Measurements from ENCODE around the gene KCNQ2. TPM values are rescaled to one million over a fixed set of nuclear protein-coding genes. Genes with fewer than 3 reads are reported as not detected.

Gene KCNQ2
- polyA plus RNA-seq, 3 donors, result not detected

DNA sequence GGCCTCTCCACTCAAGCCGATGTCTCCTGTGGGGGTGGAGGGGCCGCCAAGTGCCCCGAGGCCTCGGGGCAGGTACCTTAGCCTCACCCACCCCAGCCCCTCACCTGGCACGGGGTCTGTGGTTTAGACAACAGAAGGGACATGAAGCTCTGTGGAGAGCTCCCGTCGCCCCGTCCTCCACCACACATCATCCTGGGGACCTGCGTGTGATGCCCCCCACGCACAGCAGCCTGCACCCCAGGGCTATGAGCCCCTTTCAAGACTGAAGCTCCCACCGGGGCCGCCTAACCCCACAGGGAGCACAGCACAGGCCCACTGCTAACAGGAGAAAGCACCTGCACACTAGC lies 8.2 kb downstream of the KCNQ2 start:
- no peaks in the 10 kb centered on the region for H3K4me1 ChIP-seq (ENCODE audit: control insufficient read depth in 1 of 2, insufficient read depth in 2 of 2, low read length in 2 of 2)
- Mint-ChIP-seq H3K27ac (no peak overlapping the region), H3K36me3 (no peaks in the 10 kb centered on the region), H3K4me3 (no peak overlapping the region), H3K9me3 (peaks cover 0 to 4% (median 0%) of the 10 kb centered on the region in 7 donors), H3K4me1 (no peaks in the 10 kb centered on the region), H3K27me3 (ENCODE audit: low read depth in 3 of 3) (peaks cover 2 to 23% (median 14%) of the 10 kb centered on the region in 3 donors)
- no peak overlapping the region for H3K9ac ChIP-seq (ENCODE audit: insufficient read depth, low read length, poor library complexity, severe bottlenecking)
- no peaks in the 10 kb centered on the region for H3K27me3 ChIP-seq (ENCODE audit: control insufficient read depth in 2 of 2, insufficient read depth in 2 of 2, low read length in 2 of 2)
- intact Hi-C loops (cut with micrococcal nuclease), result no loop called here
- H3K79me2 ChIP-seq (ENCODE audit: insufficient read depth, low read length), result no peaks in the 10 kb centered on the region
- no peak overlapping the region for H3K4me2 ChIP-seq (replicated peaks; ENCODE audit: extremely low read depth, low read length, poor library complexity, severe bottlenecking)
- no peaks in the 10 kb centered on the region for H3K9me3 ChIP-seq (replicated peaks in 1 of 2; ENCODE audit: control insufficient read depth in 1 of 2, insufficient read depth in 1 of 2, low read length in 2 of 2)
- DNase-seq, result no peak
- no peak overlapping the region for H3K27ac ChIP-seq (ENCODE audit: low read depth in 1 of 2, low read length in 2 of 2)
- no peaks in the 10 kb centered on the region for H4K20me1 ChIP-seq (ENCODE audit: insufficient read depth, low read length)
- TF ChIP-seq, protein P1, sequence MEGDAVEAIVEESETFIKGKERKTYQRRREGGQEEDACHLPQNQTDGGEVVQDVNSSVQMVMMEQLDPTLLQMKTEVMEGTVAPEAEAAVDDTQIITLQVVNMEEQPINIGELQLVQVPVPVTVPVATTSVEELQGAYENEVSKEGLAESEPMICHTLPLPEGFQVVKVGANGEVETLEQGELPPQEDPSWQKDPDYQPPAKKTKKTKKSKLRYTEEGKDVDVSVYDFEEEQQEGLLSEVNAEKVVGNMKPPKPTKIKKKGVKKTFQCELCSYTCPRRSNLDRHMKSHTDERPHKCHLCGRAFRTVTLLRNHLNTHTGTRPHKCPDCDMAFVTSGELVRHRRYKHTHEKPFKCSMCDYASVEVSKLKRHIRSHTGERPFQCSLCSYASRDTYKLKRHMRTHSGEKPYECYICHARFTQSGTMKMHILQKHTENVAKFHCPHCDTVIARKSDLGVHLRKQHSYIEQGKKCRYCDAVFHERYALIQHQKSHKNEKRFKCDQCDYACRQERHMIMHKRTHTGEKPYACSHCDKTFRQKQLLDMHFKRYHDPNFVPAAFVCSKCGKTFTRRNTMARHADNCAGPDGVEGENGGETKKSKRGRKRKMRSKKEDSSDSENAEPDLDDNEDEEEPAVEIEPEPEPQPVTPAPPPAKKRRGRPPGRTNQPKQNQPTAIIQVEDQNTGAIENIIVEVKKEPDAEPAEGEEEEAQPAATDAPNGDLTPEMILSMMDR (IDR thresholded peaks at IDR 0.05), result no peak
- 92% methylated on average over 5 of the region's 12 CpGs for WGBS (ENCODE audit: insufficient coverage)
- H3K4me3 ChIP-seq (replicated peaks in 1 of 3; ENCODE audit: low read depth in 2 of 3, low read length in 3 of 3), result no peak overlapping the region
- H2AFZ ChIP-seq (ENCODE audit: insufficient read depth, low read depth, low read length, poor library complexity, severe bottlenecking), result no peak overlapping the region
- no peaks in the 10 kb centered on the region for H3K36me3 ChIP-seq (replicated peaks in 1 of 2; ENCODE audit: control insufficient read depth in 1 of 2, insufficient read depth in 2 of 2, low read length in 2 of 2)

DNA sequence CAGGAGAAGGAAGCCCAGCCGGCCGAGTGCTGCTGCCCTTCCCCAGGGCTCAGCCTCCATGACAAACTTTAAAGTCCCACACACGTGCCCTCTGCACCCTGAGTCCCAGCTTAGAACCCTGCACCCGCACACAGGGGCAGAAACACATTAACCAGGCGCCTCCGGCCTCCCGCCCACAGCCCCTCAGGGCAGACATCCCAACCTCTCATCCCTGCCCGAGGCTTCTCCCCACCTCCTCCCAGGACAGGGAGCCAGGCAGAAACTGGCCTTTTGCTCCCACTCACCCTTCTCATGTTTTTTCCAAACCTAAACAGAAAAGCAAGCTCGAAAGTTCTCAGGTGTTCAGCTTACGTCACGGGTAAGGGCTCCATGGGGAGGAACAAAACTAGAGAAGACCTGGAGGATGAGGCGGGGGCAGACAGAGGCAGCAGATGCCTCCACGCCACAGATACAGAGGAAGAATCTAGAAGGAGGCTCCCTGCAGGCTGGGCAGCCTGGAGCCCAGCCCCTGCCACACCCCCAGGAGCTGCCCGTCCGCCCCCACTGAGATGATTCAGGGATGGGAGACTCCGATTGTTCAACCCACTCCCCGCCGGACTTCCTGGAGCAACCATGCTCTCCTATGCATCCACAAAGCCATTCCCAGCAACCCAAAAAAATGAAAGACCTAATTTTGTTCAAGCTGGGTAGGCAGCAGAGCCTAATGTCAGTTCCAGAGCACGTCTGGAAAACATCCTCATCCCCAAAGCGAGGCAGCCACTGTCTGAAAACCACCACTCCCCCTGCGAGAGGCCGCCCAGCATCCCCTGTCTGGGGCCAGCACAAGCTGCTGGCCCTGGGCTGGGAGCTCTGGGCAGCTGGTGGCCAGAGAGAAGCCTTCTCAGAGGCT lies 8.8 kb downstream of the KCNQ2 start:
- no peaks in the 10 kb centered on the region for H3K79me2 ChIP-seq (ENCODE audit: insufficient read depth, low read length)
- no peak for DNase-seq
- Mint-ChIP-seq H3K9me3 (peaks cover 0 to 4% (median 0%) of the 10 kb centered on the region in 7 donors), H3K4me3 (no peak overlapping the region), H3K27me3 (ENCODE audit: low read depth in 3 of 3) (peaks cover 2 to 23% (median 11%) of the 10 kb centered on the region in 3 donors), H3K4me1 (no peaks in the 10 kb centered on the region), H3K36me3 (no peaks in the 10 kb centered on the region), H3K27ac (no peak overlapping the region)
- no peaks in the 10 kb centered on the region for H3K36me3 ChIP-seq (replicated peaks in 1 of 2; ENCODE audit: control insufficient read depth in 1 of 2, insufficient read depth in 2 of 2, low read length in 2 of 2)
- intact Hi-C loops (cut with micrococcal nuclease), result no loop called here
- H3K9me3 ChIP-seq (replicated peaks in 1 of 2; ENCODE audit: control insufficient read depth in 1 of 2, insufficient read depth in 1 of 2, low read length in 2 of 2), result no peaks in the 10 kb centered on the region
- no peaks in the 10 kb centered on the region for H3K27me3 ChIP-seq (ENCODE audit: control insufficient read depth in 2 of 2, insufficient read depth in 2 of 2, low read length in 2 of 2)
- H3K27ac ChIP-seq (ENCODE audit: low read depth in 1 of 2, low read length in 2 of 2), result no peak overlapping the region
- no peaks in the 10 kb centered on the region for H3K4me1 ChIP-seq (ENCODE audit: control insufficient read depth in 1 of 2, insufficient read depth in 2 of 2, low read length in 2 of 2)
- no peak overlapping the region for H3K4me3 ChIP-seq (replicated peaks in 1 of 3; ENCODE audit: low read depth in 2 of 3, low read length in 3 of 3)
- H3K9ac ChIP-seq (ENCODE audit: insufficient read depth, low read length, poor library complexity, severe bottlenecking), result no peak overlapping the region
- H3K4me2 ChIP-seq (replicated peaks; ENCODE audit: extremely low read depth, low read length, poor library complexity, severe bottlenecking), result no peak overlapping the region
- H4K20me1 ChIP-seq (ENCODE audit: insufficient read depth, low read length), result no peaks in the 10 kb centered on the region
- H2AFZ ChIP-seq (ENCODE audit: insufficient read depth, low read depth, low read length, poor library complexity, severe bottlenecking), result no peak overlapping the region
- TF ChIP-seq, protein P1 (IDR thresholded peaks at IDR 0.05), result no peak
- WGBS (ENCODE audit: insufficient coverage), result 71% methylated on average over 19 of the region's 22 CpGs
